GM12878 (cell line): ENCODE data around the gene DTX1. TPM values are rescaled to one million over a fixed set of nuclear protein-coding genes. Genes with fewer than 3 reads are reported as not detected.
A peak's percentile ranks its signal among the peaks of the same experiment; 100 is the strongest.

ENCODE experiments used
- ATAC-seq: fragments of 200-7000 bp; cut with Tn5 transposase; 3 replicates; pipeline ENCODE4 v1.9.1; 2020; ENCODE audit warnings: mild to moderate bottlenecking, moderate library complexity
- BruUV-seq: library from RNA; stranded (reverse); fragments of 400-500 nt; replicated peaks from 2 replicates; lab custom pipeline; 2021; lab: Mats Ljungman, UMichigan
- CTCF ChIA-PET: fragments of 300-600 bp; sonication (Branson Sonifier 250); formaldehyde crosslinking; extraction: SDS; loops from one replicate; lab custom pipeline; 2021; ENCODE audit warnings: inconsistent platforms; lab: Yijun Ruan, JAX
- POLR2A ChIA-PET: fragments of 350-600 bp; formaldehyde crosslinking; extraction: SDS; loops from one replicate; lab custom pipeline; 2021; ENCODE audit warnings: inconsistent platforms; lab: Charles Lee
- RAD21 ChIA-PET: fragments of 300-600 bp; sonication (Branson Sonifier 250); formaldehyde crosslinking; loops from one replicate; lab custom pipeline; 2023; ENCODE audit warnings: antibody characterized with exemption; ENCODE audit not compliant: unreplicated experiment; lab: Charles Lee
- SMC1A ChIA-PET: fragments of 300-600 bp; sonication (Branson Sonifier 250); formaldehyde crosslinking; loops from one replicate; lab custom pipeline; 2023; ENCODE audit not compliant: unreplicated experiment, uncharacterized antibody; lab: Charles Lee
- DNase-seq: peaks from one replicate; pipeline ENCODE4 v3.0.0-alpha.2; 2011; ENCODE audit warnings: low read depth, low spot score
- FAIRE-seq: peaks from 3 replicates; lab custom pipeline; 2011; peaks lifted over from hg19 to GRCh38; lab: Jason Lieb, UNC
- H2AFZ ChIP-seq: 2 replicates; pipeline ENCODE4 v1.6.0; 2011; ENCODE audit warnings: low read depth, low read length, control low read depth; ENCODE audit not compliant: control insufficient read depth
- H3K27ac ChIP-seq: 2 replicates; pipeline ENCODE4 v1.5.1; 2011; ENCODE audit warnings: control low read depth; ENCODE audit not compliant: control insufficient read depth, insufficient read depth
- H3K27me3 ChIP-seq, 2 experiments: replicated peaks in 1 of 2; 2 replicates each; pipeline versions ENCODE4 v1.6.0 to v1.6.1; 2011; ENCODE audit warnings: low read length in 1 of 2; ENCODE audit not compliant: control insufficient read depth in 2 of 2, insufficient read depth in 2 of 2
- H3K36me3 ChIP-seq, 2 experiments: 2 replicates each; pipeline ENCODE4 v1.5.1; 2011; ENCODE audit warnings: low read length in 1 of 2; ENCODE audit not compliant: control insufficient read depth in 2 of 2, insufficient read depth in 2 of 2
- H3K4me1 ChIP-seq: 2 replicates; pipeline ENCODE4 v1.6.1; 2011; ENCODE audit warnings: mild to moderate bottlenecking, low read length, moderate library complexity, mixed read lengths; ENCODE audit not compliant: control insufficient read depth, insufficient read depth
- H3K4me2 ChIP-seq: 2 replicates; pipeline ENCODE4 v1.6.0; 2011; ENCODE audit warnings: control low read depth; ENCODE audit not compliant: control insufficient read depth, insufficient read depth
- H3K4me3 ChIP-seq: fragments of 200-600 bp; sonication (generic); 2 replicates; pipeline ENCODE4 v1.5.1; 2016
- H3K79me2 ChIP-seq: 2 replicates; pipeline ENCODE4 v1.6.0; 2011; ENCODE audit warnings: low read length; ENCODE audit not compliant: control insufficient read depth, insufficient read depth
- H3K9ac ChIP-seq: 2 replicates; pipeline ENCODE4 v1.8.0; 2011; ENCODE audit warnings: low read length, control low read depth, mixed read lengths; ENCODE audit not compliant: control insufficient read depth, insufficient read depth
- H3K9me3 ChIP-seq: replicated peaks from 3 replicates; pipeline ENCODE4 v1.5.1; 2011; ENCODE audit warnings: mild to moderate bottlenecking, low read length; ENCODE audit not compliant: control insufficient read depth, insufficient read depth
- H4K20me1 ChIP-seq: 2 replicates; pipeline ENCODE4 v1.6.0; 2011; ENCODE audit not compliant: control insufficient read depth, insufficient read depth
- CHD4 ChIP-seq: fragments of 200-600 bp; sonication (generic); IDR thresholded peaks from 2 replicates; pipeline ENCODE4 v1.6.1; 2016; ENCODE audit warnings: mild to moderate bottlenecking
- DPF2 ChIP-seq: fragments of 450-650 bp; IDR thresholded peaks from 2 replicates; pipeline ENCODE4 v1.6.1; 2017; ENCODE audit warnings: mild to moderate bottlenecking
- EP300 ChIP-seq, 2 experiments: fragments of 150-350 bp in 1 of 2; IDR thresholded peaks; 2 replicates each; pipeline ENCODE4 v1.6.1; 2011 to 2012; ENCODE audit warnings: low read depth in 2 of 2, low read length in 2 of 2, borderline replicate concordance in 1 of 2, improper control_type of control experiment in 1 of 2, inconsistent platforms in 1 of 2; ENCODE audit not compliant: control insufficient read depth in 1 of 2
- FOS ChIP-seq: IDR thresholded peaks from 3 replicates; pipeline ENCODE4 v1.6.1; 2011; ENCODE audit warnings: borderline replicate concordance; ENCODE audit not compliant: insufficient read length; ENCODE audit errors: extremely low read depth
- FOXK2 ChIP-seq: fragments of 450-650 bp; IDR thresholded peaks from 2 replicates; pipeline ENCODE4 v1.6.1; 2017; ENCODE audit warnings: mild to moderate bottlenecking, moderate library complexity
- GABPA ChIP-seq: IDR thresholded peaks from 2 replicates; pipeline ENCODE4 v1.6.1; 2014; ENCODE audit warnings: antibody characterized with exemption, low read depth, mild to moderate bottlenecking, inconsistent platforms
- PAX5 ChIP-seq: IDR thresholded peaks from 2 replicates; pipeline ENCODE4 v1.6.1; 2011; ENCODE audit warnings: low read depth, low read length, borderline replicate concordance
- POU2F2 ChIP-seq: IDR thresholded peaks from 3 replicates; pipeline ENCODE4 v1.6.1; 2011; ENCODE audit warnings: low read depth, mild to moderate bottlenecking, low read length, borderline replicate concordance
- SPI1 ChIP-seq: IDR thresholded peaks from 2 replicates; pipeline ENCODE4 v1.6.1; 2011; ENCODE audit warnings: low read depth, mild to moderate bottlenecking, low read length, moderate library complexity, borderline replicate concordance; ENCODE audit not compliant: insufficient read depth
- STAT3 ChIP-seq: IDR thresholded peaks from 2 replicates; pipeline ENCODE4 v1.6.1; 2011; ENCODE audit warnings: low read depth, low read length, improper control_type of control experiment
- TAF1 ChIP-seq: IDR thresholded peaks from 2 replicates; pipeline ENCODE4 v1.6.1; 2011; ENCODE audit warnings: mild to moderate bottlenecking, low read depth, low read length, borderline replicate concordance
- TCF3 ChIP-seq: IDR thresholded peaks from 2 replicates; pipeline ENCODE4 v1.6.1; 2012; ENCODE audit warnings: low read depth, mild to moderate bottlenecking, low read length, borderline replicate concordance; ENCODE audit not compliant: insufficient read depth
- ZNF24 ChIP-seq: fragments of 450-650 bp; IDR thresholded peaks from 2 replicates; pipeline ENCODE4 v1.6.1; 2017; ENCODE audit warnings: antibody characterized with exemption, mild to moderate bottlenecking
- ZNF384 ChIP-seq: IDR thresholded peaks from 2 replicates; pipeline ENCODE4 v1.6.1; 2012; ENCODE audit warnings: low read depth, mild to moderate bottlenecking, low read length, improper control_type of control experiment, borderline replicate concordance
- WGBS: methylation state at CpG from one replicate; pipeline ENCODE4 v1.1.6; 2016; ENCODE audit warnings: low lambda C conversion rate; ENCODE audit not compliant: insufficient replicate concordance, insufficient coverage; ENCODE audit errors: missing lambda C conversion rate; 5-methylcytosine and 5-hydroxymethylcytosine counted together
- in situ Hi-C: fragments of 300-500 bp; cut with MboI; formaldehyde crosslinking; loops from 9 replicates; pipeline ENCODE4 v1.14.3; 2018; ENCODE audit warnings: mixed read lengths
- intact Hi-C: fragments of 100-400 bp; cut with micrococcal nuclease; formaldehyde crosslinking; loops from one replicate; pipeline ENCODE4 v1.14.2; 2022; ENCODE audit not compliant: unreplicated experiment
- polyA plus RNA-seq, 11 experiments: library from polyadenylated mRNA; depleted of rRNA in 4 of 11; unstranded in 6 of 11; stranded (reverse) in 5 of 11; fragments of >200 nt; fragmentation: Nextera tagmentation in 4 of 11; fragmentation: Illumina TruSeq in 1 of 11; extraction: Ambion mirVana in 4 of 11; extraction: Trizol in 1 of 11; gene quantifications; 1 replicate in 1 of 11; 2 replicates in 10 of 11; pipeline versions ENCODE4 v1.2.1 to v1.2.3, GENCODE V29; 2011 to 2016; ENCODE audit warnings: inconsistent platforms in 2 of 11, missing spikeins in 2 of 11, low read depth in 1 of 11
- total RNA-seq, 4 experiments: library from RNA; depleted of rRNA in 3 of 4; stranded (reverse); fragments of >200 nt in 3 of 4; fragmentation: Illumina TruSeq in 1 of 4; extraction: Trizol in 1 of 4; gene quantifications; 2 replicates each; pipeline versions ENCODE4 v1.2.1 to v1.2.3, GENCODE V29; 2013 to 2021
- TF ChIP-seq, protein P1 (sequence below): fragments of 450-650 bp; IDR thresholded peaks from 2 replicates; pipeline ENCODE4 v1.6.1; 2014; ENCODE audit warnings: mild to moderate bottlenecking

The DTX1 gene
- total and polyA plus RNA-seq, 10 of the 15 experiments (the other 5 are each of a cell fraction or from before 2014, with no cell fraction given) = 0.09 to 2.8 (median 0.66) TPM

- no peak for FAIRE-seq
- DNase-seq = no peak
- Histone ChIP-seq H4K20me1 (no peaks in the 10 kb centered on the region), H3K4me3 (no peak overlapping the region), H2AFZ (no peak overlapping the region), H3K9me3 (no peaks in the 10 kb centered on the region; the same call in 2 of the 3 replicates), H3K27me3 (no peaks in the 10 kb centered on the region), H3K36me3 (no peaks in the 10 kb centered on the region), H3K4me1 (peaks cover 59% of the 10 kb centered on the region), H3K27ac (no peak overlapping the region), H3K4me2 (no peak overlapping the region), H3K9ac (no peak overlapping the region), H3K79me2 (peaks cover 2% of the 10 kb centered on the region; the same call in 1 of the 2 replicates)
- ChIA-PET RAD21 (interaction anchor here (0.8 to 7.1 kb wide), 5 partner anchors 9 to 19 kb away, joined by 3 to 84 read pairs (median 4); no protein-coding TSS in a partner anchor), CTCF (interaction anchor here (0.7 to 2.9 kb wide), 9 partner anchors 9 to 81 kb away, joined by 3 to 18 read pairs (median 4); no protein-coding TSS in a partner anchor), POLR2A (interaction anchor here (0.6 to 4.6 kb wide), 4 partner anchors 9 to 16 kb away, joined by 3 to 46 read pairs (median 4); no protein-coding TSS in a partner anchor), SMC1A (interaction anchor here (0.9 to 7.3 kb wide), 5 partner anchors 12 to 19 kb away, joined by 3 to 83 read pairs (median 5); no protein-coding TSS in a partner anchor)
- BruUV-seq = no TSS peak
- in situ Hi-C loops (no loop called here), intact Hi-C loops (no loop called here)
- TF ChIP-seq TAF1 (no peak), DPF2 (peak; percentile 57; the same call in 1 of the 2 replicates)
- WGBS = 79% methylated on average over 3 of the region's 3 CpGs
- no peak for ATAC-seq
Measured at GRCh38 chr12:113073586-113073985, 17.1 kb downstream of the DTX1 start.

DNA sequence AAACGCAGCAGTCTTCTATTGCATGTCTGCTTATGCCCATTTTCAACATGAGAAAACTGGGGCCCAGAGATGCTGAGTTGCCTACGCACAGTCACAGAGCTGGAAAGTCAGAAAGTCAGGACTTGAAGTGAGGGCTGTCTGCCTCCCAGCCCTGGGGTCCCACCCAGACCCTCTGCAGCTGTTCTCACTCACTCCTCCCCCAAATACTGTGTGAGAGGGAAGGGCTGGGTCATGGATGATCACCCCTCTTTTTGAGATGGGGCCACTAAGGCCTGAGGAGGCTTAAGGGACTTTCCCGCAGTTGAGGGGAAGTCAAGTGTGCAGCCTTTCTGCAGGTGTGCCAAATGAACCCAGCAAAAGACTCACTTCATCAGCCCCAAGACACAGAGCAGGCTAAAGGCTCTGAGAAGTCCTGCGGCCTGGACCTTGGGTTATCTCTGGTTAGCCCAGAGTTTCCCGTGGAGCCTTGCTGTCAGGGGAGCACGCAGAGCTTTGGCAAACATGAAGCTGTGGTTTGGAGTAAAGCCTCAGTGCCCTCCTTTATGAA, 18.7 kb downstream of the DTX1 start:
- no TSS peak for BruUV-seq
- Histone ChIP-seq H2AFZ (peak overlapping the region; percentile 15; the same call in 1 of the 2 replicates), H3K4me3 (peak overlapping the region; percentile 43; the same call in 1 of the 2 replicates), H3K27me3 (no peaks in the 10 kb centered on the region), H3K27ac (peak overlapping the region; percentile 71), H3K4me1 (peaks cover 53% of the 10 kb centered on the region), H3K79me2 (peaks cover 2% of the 10 kb centered on the region; the same call in 1 of the 2 replicates), H4K20me1 (no peaks in the 10 kb centered on the region), H3K36me3 (peaks cover 0 to 3% of the 10 kb centered on the region in 2 experiments; a peak in 2 of 4 replicates), H3K9ac (no peak overlapping the region), H3K9me3 (no peaks in the 10 kb centered on the region; the same call in 2 of the 3 replicates), H3K4me2 (peak overlapping the region; percentile 68)
- ChIA-PET RAD21 (interaction anchor here (0.7 to 7.1 kb wide), 8 partner anchors 12 to 611 kb away, joined by 3 to 84 read pairs (median 4); no protein-coding TSS in a partner anchor), SMC1A (interaction anchor here (1.0 to 7.3 kb wide), 10 partner anchors 8 to 26 kb away, joined by 3 to 83 read pairs (median 4); no protein-coding TSS in a partner anchor), CTCF (interaction anchor here (1.0 to 2.9 kb wide), 4 partner anchors 12 to 99 kb away, joined by 3 to 18 read pairs (median 4); no protein-coding TSS in a partner anchor), POLR2A (interaction anchor here (0.7 to 4.6 kb wide), 4 partner anchors 12 to 99 kb away, joined by 3 to 46 read pairs (median 6); no protein-coding TSS in a partner anchor)
- peak; percentile 95 for DNase-seq
- WGBS = 3% methylated on average over 6 of the region's 6 CpGs
- peak; percentile 94 for ATAC-seq
- peak; percentile 99 for FAIRE-seq
- in situ Hi-C loops (no loop called here), intact Hi-C loops (loop anchor here (1.0 kb wide), 2 partner anchors 11 to 25 kb away; no protein-coding TSS in a partner anchor)
- no peak for TF ChIP-seq FOS
- TF ChIP-seq, protein P1, sequence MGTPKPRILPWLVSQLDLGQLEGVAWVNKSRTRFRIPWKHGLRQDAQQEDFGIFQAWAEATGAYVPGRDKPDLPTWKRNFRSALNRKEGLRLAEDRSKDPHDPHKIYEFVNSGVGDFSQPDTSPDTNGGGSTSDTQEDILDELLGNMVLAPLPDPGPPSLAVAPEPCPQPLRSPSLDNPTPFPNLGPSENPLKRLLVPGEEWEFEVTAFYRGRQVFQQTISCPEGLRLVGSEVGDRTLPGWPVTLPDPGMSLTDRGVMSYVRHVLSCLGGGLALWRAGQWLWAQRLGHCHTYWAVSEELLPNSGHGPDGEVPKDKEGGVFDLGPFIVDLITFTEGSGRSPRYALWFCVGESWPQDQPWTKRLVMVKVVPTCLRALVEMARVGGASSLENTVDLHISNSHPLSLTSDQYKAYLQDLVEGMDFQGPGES = no peak
- TF ChIP-seq POU2F2 = no peak; the same call in 1 of the 3 replicates
- TF ChIP-seq EP300 (IDR thresholded peaks at IDR 0.05; ENCODE audit: borderline replicate concordance in 1 of 2, control insufficient read depth in 1 of 2, low read depth in 2 of 2, low read length in 2 of 2) = peak; percentile 63 to 82; a peak in 2 of 4 replicates
- no peak for TF ChIP-seq ZNF384
- TF ChIP-seq FOXK2 = no peak
- peak; percentile 98 for TF ChIP-seq PAX5
- peak; percentile 74 for TF ChIP-seq SPI1
- no peak for TF ChIP-seq CHD4
- TF ChIP-seq STAT3 = no peak
- TF ChIP-seq ZNF24 = no peak
- no peak for TF ChIP-seq GABPA
- TF ChIP-seq TCF3 = peak; percentile 86
